Activated T-cell treated with anti-CD3 and anti-CD28 coated beads, Interleukin-2, amount 50 U/mL, for 4 hours (primary cell): ENCODE measurements around the gene CLPTM1L. TPM values are rescaled to one million over a fixed set of nuclear protein-coding genes. Genes with fewer than 3 reads are reported as not detected.

ENCODE experiments used
- ATAC-seq, 2 donors: fragments of 200-7000 bp; cut with Tn5 transposase; one replicate each; pipeline ENCODE4 v1.10.0; 2021
- DNase-seq: peaks from one replicate; pipeline ENCODE4 v3.0.0-alpha.2; 2020
- H3K27me3 Mint-ChIP-seq: one replicate; pipeline ENCODE4 v1.8.0; 2021; ENCODE audit warnings: low read depth, mixed read lengths
- H3K36me3 Mint-ChIP-seq: one replicate; pipeline ENCODE4 v1.8.0; 2022; ENCODE audit warnings: mixed read lengths; ENCODE audit not compliant: insufficient read depth
- H3K4me1 Mint-ChIP-seq: one replicate; pipeline ENCODE4 v1.8.0; 2021; ENCODE audit warnings: low read depth, mixed read lengths
- H3K4me3 Mint-ChIP-seq: one replicate; pipeline ENCODE4 v1.8.0; 2021; ENCODE audit warnings: mild to moderate bottlenecking, moderate library complexity, mixed read lengths
- H3K9me3 Mint-ChIP-seq: one replicate; pipeline ENCODE4 v1.8.0; 2021; ENCODE audit warnings: mixed read lengths
- total RNA-seq, 3 donors: library from RNA; stranded (reverse); gene quantifications; one replicate each; pipeline ENCODE4 v1.2.1, GENCODE V29; 2021

The CLPTM1L gene
- total RNA-seq, 3 donors from 2014 or later = 143 to 150 (median 145) TPM

GRCh38 chr5:1324301-1324700, 20.6 kb downstream of the CLPTM1L start:
- Mint-ChIP-seq H3K4me3 (no peak overlapping the region), H3K36me3 (peaks cover 33% of the 10 kb centered on the region), H3K9me3 (no peaks in the 10 kb centered on the region), H3K27me3 (no peaks in the 10 kb centered on the region), H3K4me1 (peaks cover 4% of the 10 kb centered on the region)
- DNase-seq (no peak), ATAC-seq (no peak)

GRCh38 chr5:1323803-1324173, 21.1 kb downstream of the CLPTM1L start:
- Mint-ChIP-seq H3K4me3 (no peak overlapping the region), H3K36me3 (peaks cover 33% of the 10 kb centered on the region), H3K4me1 (peaks cover 4% of the 10 kb centered on the region), H3K9me3 (no peaks in the 10 kb centered on the region), H3K27me3 (no peaks in the 10 kb centered on the region)
- DNase-seq (no peak), ATAC-seq (no peak)

GRCh38 chr5:1322955-1323802, 21.7 kb downstream of the CLPTM1L start:
- Mint-ChIP-seq H3K36me3 (peaks cover 33% of the 10 kb centered on the region), H3K4me1 (no peaks in the 10 kb centered on the region), H3K27me3 (no peaks in the 10 kb centered on the region), H3K9me3 (no peaks in the 10 kb centered on the region), H3K4me3 (no peak overlapping the region)
- ATAC-seq = no peak
- DNase-seq = no peak

GRCh38 chr5:1322036-1322900, 22.6 kb downstream of the CLPTM1L start:
- Mint-ChIP-seq H3K36me3 (peaks cover 35% of the 10 kb centered on the region), H3K27me3 (no peaks in the 10 kb centered on the region), H3K4me3 (no peak overlapping the region), H3K9me3 (no peaks in the 10 kb centered on the region), H3K4me1 (peaks cover 3% of the 10 kb centered on the region)
- DNase-seq = no peak
- no peak for ATAC-seq

GRCh38 chr5:1321576-1321975, 23.3 kb downstream of the CLPTM1L start:
- Mint-ChIP-seq H3K36me3 (peaks cover 35% of the 10 kb centered on the region), H3K4me3 (no peak overlapping the region), H3K4me1 (peaks cover 9% of the 10 kb centered on the region), H3K27me3 (no peaks in the 10 kb centered on the region), H3K9me3 (no peaks in the 10 kb centered on the region)
- ATAC-seq = no peak
- no peak for DNase-seq

- ATAC-seq = no peak
- Mint-ChIP-seq H3K27me3 (no peaks in the 10 kb centered on the region), H3K9me3 (no peaks in the 10 kb centered on the region), H3K4me3 (no peak overlapping the region), H3K36me3 (peaks cover 28% of the 10 kb centered on the region), H3K4me1 (peaks cover 18% of the 10 kb centered on the region)
- DNase-seq = no peak
These were observed 24.2 kb downstream of the CLPTM1L start for GRCh38 chr5:1320436-1321344.

GRCh38 chr5:1319436-1320256, 25.3 kb downstream of the CLPTM1L start:
- no peak overlapping the region for H3K4me3 Mint-ChIP-seq
- DNase-seq = no peak
- ATAC-seq = no peak

GRCh38 chr5:1318659-1319251, 26.1 kb downstream of the CLPTM1L start:
- peaks cover 38% of the 10 kb centered on the region for H3K4me1 Mint-ChIP-seq
- no peaks in the 10 kb centered on the region for H3K27me3 Mint-ChIP-seq
- H3K4me3 Mint-ChIP-seq = no peak overlapping the region
- ATAC-seq (no peak), DNase-seq (no peak)
- H3K9me3 Mint-ChIP-seq = no peaks in the 10 kb centered on the region
- peaks cover 25% of the 10 kb centered on the region for H3K36me3 Mint-ChIP-seq

More at GRCh38 chr5:1319436-1320256, 25.3 kb downstream of the CLPTM1L start:
- H3K4me1 Mint-ChIP-seq = peaks cover 29% of the 10 kb centered on the region
- peaks cover 27% of the 10 kb centered on the region for H3K36me3 Mint-ChIP-seq
- H3K9me3 Mint-ChIP-seq = no peaks in the 10 kb centered on the region
- H3K27me3 Mint-ChIP-seq = no peaks in the 10 kb centered on the region

GRCh38 chr5:1317921-1318565, 26.9 kb downstream of the CLPTM1L start:
- DNase-seq (no peak), ATAC-seq (no peak)
- Mint-ChIP-seq H3K36me3 (peaks cover 25% of the 10 kb centered on the region), H3K27me3 (no peaks in the 10 kb centered on the region), H3K9me3 (no peaks in the 10 kb centered on the region), H3K4me1 (peaks cover 45% of the 10 kb centered on the region), H3K4me3 (no peak overlapping the region)

- H3K4me1 Mint-ChIP-seq = peaks cover 58% of the 10 kb centered on the region
- DNase-seq (no peak), ATAC-seq (peak; percentile 4 to 6)
- H3K9me3 Mint-ChIP-seq = no peaks in the 10 kb centered on the region
- peaks cover 18% of the 10 kb centered on the region for H3K36me3 Mint-ChIP-seq
- H3K4me3 Mint-ChIP-seq = peak overlapping the region; percentile 61
- no peaks in the 10 kb centered on the region for H3K27me3 Mint-ChIP-seq
These were observed 28.1 kb downstream of the CLPTM1L start for GRCh38 chr5:1316588-1317340.

GRCh38 chr5:1315709-1316587, 29.0 kb downstream of the CLPTM1L start:
- H3K9me3 Mint-ChIP-seq = no peaks in the 10 kb centered on the region
- peaks cover 61% of the 10 kb centered on the region for H3K4me1 Mint-ChIP-seq
- H3K27me3 Mint-ChIP-seq = no peaks in the 10 kb centered on the region
- peak overlapping the region; percentile 61 for H3K4me3 Mint-ChIP-seq
- ATAC-seq (peak; percentile 64 to 69), DNase-seq (peak; percentile 38)
- H3K36me3 Mint-ChIP-seq = peaks cover 11% of the 10 kb centered on the region
